C4-2B (cell line): Measurements from ENCODE around the gene COQ5.
A peak's percentile ranks its signal among the peaks of the same experiment; 100 is the strongest.

Source experiments
- H3K27ac ChIP-seq: fragments of 450-650 bp; 2 replicates; pipeline ENCODE4 v1.5.1; 2017
- ZFX ChIP-seq: fragments of 450-650 bp; IDR thresholded peaks from 2 replicates; pipeline ENCODE4 v1.6.1; 2017
- TF ChIP-seq, protein P1 (sequence below): fragments of 450-650 bp; conservative IDR thresholded peaks from 2 replicates; pipeline ENCODE4 v1.5.1; 2017; ENCODE audit warnings: mild to moderate bottlenecking

COQ5 gene, protein sequence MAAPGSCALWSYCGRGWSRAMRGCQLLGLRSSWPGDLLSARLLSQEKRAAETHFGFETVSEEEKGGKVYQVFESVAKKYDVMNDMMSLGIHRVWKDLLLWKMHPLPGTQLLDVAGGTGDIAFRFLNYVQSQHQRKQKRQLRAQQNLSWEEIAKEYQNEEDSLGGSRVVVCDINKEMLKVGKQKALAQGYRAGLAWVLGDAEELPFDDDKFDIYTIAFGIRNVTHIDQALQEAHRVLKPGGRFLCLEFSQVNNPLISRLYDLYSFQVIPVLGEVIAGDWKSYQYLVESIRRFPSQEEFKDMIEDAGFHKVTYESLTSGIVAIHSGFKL

DNA sequence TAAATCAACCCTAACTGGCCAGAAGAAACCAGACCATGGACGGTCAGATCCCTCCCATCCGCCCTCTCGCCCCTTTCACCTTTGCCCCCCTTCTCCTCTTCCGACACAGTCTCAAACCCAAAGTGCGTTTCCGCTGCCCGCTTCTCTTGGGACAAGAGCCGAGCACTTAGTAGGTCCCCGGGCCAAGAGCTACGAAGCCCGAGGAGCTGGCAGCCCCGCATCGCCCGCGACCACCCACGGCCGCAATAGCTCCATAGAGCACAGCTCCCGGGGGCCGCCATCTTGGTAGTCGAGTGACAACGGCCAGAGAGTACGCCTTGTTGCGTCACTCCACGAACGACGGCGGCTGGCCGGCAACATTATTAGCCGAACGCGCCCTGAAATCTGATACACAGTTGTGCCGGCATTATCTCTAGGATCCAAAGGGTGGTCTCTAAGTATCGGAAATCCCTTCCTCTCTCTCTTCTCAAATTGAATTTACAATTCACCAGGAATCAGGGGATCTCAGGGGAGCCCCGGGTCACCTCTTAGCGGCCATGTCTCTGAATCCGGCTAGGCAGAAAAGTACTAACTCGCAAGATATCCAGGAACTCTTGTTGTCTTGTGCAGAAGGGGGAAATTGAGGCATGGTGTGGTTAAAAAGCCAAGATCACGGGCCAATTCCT lies at the start of gene COQ5:
Gene COQ5 (minus strand): TSS at position 298 of the 665 bp plus-strand sequence. CDS start 17 bp downstream, at position 281.
- peak within 1 kb of the TSS; percentile 91 for H3K27ac ChIP-seq
- no peak for TF ChIP-seq ZFX
- TF ChIP-seq, protein P1, sequence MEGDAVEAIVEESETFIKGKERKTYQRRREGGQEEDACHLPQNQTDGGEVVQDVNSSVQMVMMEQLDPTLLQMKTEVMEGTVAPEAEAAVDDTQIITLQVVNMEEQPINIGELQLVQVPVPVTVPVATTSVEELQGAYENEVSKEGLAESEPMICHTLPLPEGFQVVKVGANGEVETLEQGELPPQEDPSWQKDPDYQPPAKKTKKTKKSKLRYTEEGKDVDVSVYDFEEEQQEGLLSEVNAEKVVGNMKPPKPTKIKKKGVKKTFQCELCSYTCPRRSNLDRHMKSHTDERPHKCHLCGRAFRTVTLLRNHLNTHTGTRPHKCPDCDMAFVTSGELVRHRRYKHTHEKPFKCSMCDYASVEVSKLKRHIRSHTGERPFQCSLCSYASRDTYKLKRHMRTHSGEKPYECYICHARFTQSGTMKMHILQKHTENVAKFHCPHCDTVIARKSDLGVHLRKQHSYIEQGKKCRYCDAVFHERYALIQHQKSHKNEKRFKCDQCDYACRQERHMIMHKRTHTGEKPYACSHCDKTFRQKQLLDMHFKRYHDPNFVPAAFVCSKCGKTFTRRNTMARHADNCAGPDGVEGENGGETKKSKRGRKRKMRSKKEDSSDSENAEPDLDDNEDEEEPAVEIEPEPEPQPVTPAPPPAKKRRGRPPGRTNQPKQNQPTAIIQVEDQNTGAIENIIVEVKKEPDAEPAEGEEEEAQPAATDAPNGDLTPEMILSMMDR: no peak

DNA sequence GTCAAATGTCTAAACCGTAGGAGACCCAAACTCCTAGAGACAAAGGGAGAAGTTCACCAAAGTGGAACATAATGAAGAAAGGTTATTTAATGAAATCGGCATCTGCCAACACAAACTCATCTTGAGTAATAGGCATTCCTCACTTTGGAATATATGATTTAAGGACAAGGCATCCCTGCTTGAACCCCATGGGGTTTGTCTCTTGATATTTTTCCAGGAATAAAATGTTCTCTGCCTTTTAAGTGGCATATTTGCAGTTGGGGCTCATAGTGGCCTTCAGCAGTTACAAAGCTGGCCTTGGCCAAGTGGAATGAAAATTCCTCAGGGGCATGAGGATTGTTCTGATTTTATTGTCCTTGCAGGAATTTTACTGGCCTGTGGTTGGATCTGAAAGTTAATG lies 45.1 kb upstream of the COQ5 start:
- TF ChIP-seq, protein P1: no peak
- TF ChIP-seq ZFX: no peak
- no peak overlapping the region for H3K27ac ChIP-seq

DNA sequence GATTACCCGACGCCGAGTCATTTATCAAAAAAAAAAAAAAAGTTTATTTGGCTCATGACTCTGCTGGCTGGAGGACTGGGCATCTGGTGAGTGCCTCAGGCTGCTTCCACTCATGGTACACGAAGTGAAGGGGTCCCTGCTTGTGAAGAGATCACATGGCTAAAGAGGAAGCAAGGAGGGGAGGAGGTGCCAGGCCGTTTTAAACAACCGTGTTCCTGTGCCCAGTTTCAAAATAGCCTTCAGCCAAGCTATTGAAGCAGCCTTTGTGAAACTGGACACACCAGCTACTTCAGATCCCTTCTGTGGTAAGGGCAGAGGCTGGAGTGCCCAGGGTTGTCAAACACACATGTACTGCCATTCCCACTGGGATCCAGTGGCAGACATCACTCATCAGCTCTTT lies 44.6 kb upstream of the COQ5 start:
- H3K27ac ChIP-seq: no peak overlapping the region
- TF ChIP-seq, protein P1: no peak
- no peak for TF ChIP-seq ZFX

DNA sequence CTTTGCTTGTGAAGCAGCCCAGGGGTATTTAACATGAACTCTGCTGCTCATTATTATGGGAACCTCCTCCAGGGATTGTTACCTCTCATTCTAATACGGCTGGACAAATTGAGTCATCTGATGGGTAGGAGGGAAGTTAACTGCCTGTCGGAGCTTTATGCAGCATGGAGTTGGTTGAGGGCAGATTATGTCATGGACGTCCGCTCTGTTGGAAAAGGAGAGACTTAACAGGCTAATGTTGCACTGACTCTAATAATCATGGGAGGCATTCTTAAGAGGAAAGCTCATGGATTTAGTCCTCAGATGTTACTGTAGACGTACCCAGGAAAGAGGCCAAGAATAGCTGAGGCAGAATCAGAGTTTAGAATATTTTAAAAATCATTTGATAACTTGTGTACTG lies 42.3 kb upstream of the COQ5 start:
- TF ChIP-seq, protein P1: no peak
- TF ChIP-seq ZFX: no peak
- no peak overlapping the region for H3K27ac ChIP-seq

DNA sequence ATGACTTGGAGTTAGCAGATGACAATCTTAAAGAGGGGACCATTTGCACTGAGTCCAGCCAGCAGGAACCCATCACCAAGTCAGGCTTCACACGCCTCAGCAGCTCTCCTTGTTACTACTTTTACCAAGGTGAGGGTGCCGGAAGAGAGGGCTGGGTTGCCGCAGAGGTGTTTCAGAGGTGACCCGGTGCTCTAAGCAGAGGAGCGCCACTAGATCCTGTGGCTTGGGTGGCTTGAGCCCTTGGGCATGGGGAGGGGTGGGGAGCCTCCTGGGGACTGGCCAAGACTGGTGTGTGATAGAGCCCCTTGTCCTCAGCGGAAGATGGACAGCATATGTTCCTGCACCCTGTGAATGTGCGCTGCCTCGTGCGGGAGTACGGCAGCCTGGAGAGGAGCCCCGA lies 34.5 kb upstream of the COQ5 start:
- TF ChIP-seq, protein P1: no peak
- TF ChIP-seq ZFX: no peak
- H3K27ac ChIP-seq: no peak overlapping the region

DNA sequence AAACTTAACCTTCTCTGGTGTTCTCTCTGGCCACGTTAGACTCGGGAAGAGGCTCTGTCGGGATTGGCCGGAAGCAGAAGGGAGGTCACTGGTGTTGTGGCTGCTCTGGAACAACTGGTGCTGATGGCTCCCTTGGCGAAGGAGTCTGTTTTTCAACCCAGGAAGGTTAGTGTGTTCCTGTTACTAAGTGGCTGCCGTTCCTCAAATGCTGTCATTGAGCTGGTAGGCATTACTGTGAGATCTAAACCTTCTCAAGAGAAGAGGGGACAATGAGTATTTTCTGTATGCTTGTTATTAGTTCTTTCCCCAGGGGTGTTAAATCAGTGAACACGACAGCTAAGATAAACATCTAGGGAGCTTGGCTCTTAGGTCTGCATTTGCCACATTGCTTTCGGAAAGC lies 33.9 kb upstream of the COQ5 start:
- no peak overlapping the region for H3K27ac ChIP-seq

DNA sequence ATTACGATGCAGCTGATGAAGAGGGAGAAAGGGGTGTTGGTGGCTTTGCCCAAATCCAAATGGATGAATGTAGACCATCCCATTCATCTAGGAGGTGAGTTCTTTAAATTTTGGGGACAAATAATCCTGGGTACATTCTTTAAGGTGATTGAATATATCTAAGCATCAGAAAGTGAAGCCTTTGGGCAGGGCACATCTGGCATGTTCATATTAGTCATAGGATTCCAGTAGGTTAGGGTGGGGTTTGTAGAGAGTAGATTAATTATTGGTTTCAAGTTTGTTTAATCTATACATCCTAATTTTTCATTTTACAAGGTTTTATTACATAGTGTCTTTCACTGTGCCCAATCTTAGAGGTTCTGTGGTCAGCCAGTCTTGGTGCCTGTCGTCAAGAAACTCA lies 28.6 kb upstream of the COQ5 start:
- TF ChIP-seq ZFX: no peak
- TF ChIP-seq, protein P1: no peak
- H3K27ac ChIP-seq: no peak overlapping the region

More for the DNA sequence above, 33.9 kb upstream of the COQ5 start:
- TF ChIP-seq, protein P1: no peak
- no peak for TF ChIP-seq ZFX
